Endothelial cell of umbilical vein (primary cell): ENCODE measurements around the gene EML6. TPM values are rescaled to one million over a fixed set of nuclear protein-coding genes. Genes with fewer than 3 reads are reported as not detected.

Experiments used
- BruUV-seq: library from RNA; stranded (reverse); fragments of 400-500 nt; replicated peaks from 2 replicates; lab custom pipeline; 2021; lab: Mats Ljungman, UMichigan
- CTCF ChIA-PET: fragments of 300-600, 350-600 bp; sonication (Branson Sonifier 250); formaldehyde crosslinking; loops from one replicate; lab custom pipeline; 2021; ENCODE audit warnings: antibody characterized with exemption, inconsistent platforms; lab: Charles Lee
- POLR2A ChIA-PET: fragments of 300-600, 350-600 bp; sonication (Branson Sonifier 250); formaldehyde crosslinking; loops from one replicate; lab custom pipeline; 2021; ENCODE audit warnings: antibody characterized with exemption, inconsistent platforms; lab: Charles Lee
- DNase-seq: peaks from one replicate; pipeline ENCODE4 v3.0.0-alpha.2; 2011; ENCODE audit warnings: low read depth, low spot score
- FAIRE-seq: peaks from 2 replicates; lab custom pipeline; 2011; peaks lifted over from hg19 to GRCh38; lab: Jason Lieb, UNC
- H2AFZ ChIP-seq: 2 replicates; pipeline ENCODE4 v1.6.0; 2012; ENCODE audit warnings: low read depth, low read length, control low read depth, inconsistent platforms
- H3K27ac ChIP-seq: 2 replicates; pipeline ENCODE4 v1.5.1; 2011; ENCODE audit warnings: low read depth, mild to moderate bottlenecking, control low read depth, low read length, moderate library complexity; ENCODE audit not compliant: insufficient read depth
- H3K27me3 ChIP-seq, 2 experiments: 2 replicates each; pipeline versions ENCODE4 v1.6.0 to v1.6.1; 2011; ENCODE audit warnings: low read length in 2 of 2, mixed read lengths in 1 of 2; ENCODE audit not compliant: control insufficient read depth in 2 of 2, insufficient read depth in 2 of 2
- H3K36me3 ChIP-seq, 2 experiments: 2 replicates in 1 of 2; 3 replicates in 1 of 2; pipeline ENCODE4 v1.5.1; 2011; ENCODE audit warnings: low read length in 2 of 2, mild to moderate bottlenecking in 1 of 2, moderate library complexity in 1 of 2; ENCODE audit not compliant: control insufficient read depth in 2 of 2, insufficient read depth in 2 of 2; ENCODE audit errors: extremely low read depth in 1 of 2
- H3K4me1 ChIP-seq: 3 replicates; pipeline ENCODE4 v1.5.1; 2011; ENCODE audit warnings: mild to moderate bottlenecking, low read length; ENCODE audit not compliant: control insufficient read depth, insufficient read depth; ENCODE audit errors: extremely low read depth
- H3K4me2 ChIP-seq: 2 replicates; pipeline ENCODE4 v1.6.1; 2011; ENCODE audit warnings: low read length, control low read depth, mixed read lengths; ENCODE audit not compliant: insufficient read depth
- H3K4me3 ChIP-seq, 3 experiments: fragments of 200-600 bp in 1 of 3; sonication (generic), shearing (Covaris generic) in 1 of 3; replicated peaks in 1 of 3; 2 replicates each; pipeline ENCODE4 v1.5.1; 2011 to 2016; ENCODE audit warnings: control low read depth in 3 of 3, low read length in 3 of 3, mild to moderate bottlenecking in 2 of 3, inconsistent platforms in 1 of 3, low read depth in 1 of 3, moderate library complexity in 1 of 3; ENCODE audit not compliant: insufficient read depth in 1 of 3
- H3K79me2 ChIP-seq: 2 replicates; pipeline ENCODE4 v1.6.0; 2012; ENCODE audit warnings: low read length, inconsistent platforms; ENCODE audit not compliant: control insufficient read depth, insufficient read depth
- H3K9ac ChIP-seq: replicated peaks from 2 replicates; pipeline ENCODE3; 2011; ENCODE audit warnings: low read length, control low read depth; ENCODE audit not compliant: insufficient read depth; ENCODE audit errors: extremely low read depth
- H3K9me1 ChIP-seq: replicated peaks from 3 replicates; pipeline ENCODE4 v1.6.0; 2011; ENCODE audit warnings: mild to moderate bottlenecking, low read length; ENCODE audit not compliant: control insufficient read depth, insufficient read depth; ENCODE audit errors: extremely low read depth
- H3K9me3 ChIP-seq: replicated peaks from 2 replicates; pipeline ENCODE4 v1.5.1; 2012; ENCODE audit warnings: low read length, inconsistent platforms; ENCODE audit not compliant: control insufficient read depth, insufficient read depth
- H4K20me1 ChIP-seq: replicated peaks from 2 replicates; pipeline ENCODE3; 2011; ENCODE audit warnings: mild to moderate bottlenecking, low read length; ENCODE audit not compliant: control insufficient read depth, insufficient read depth; ENCODE audit errors: extremely low read depth
- EZH2 ChIP-seq: IDR thresholded peaks from 2 replicates; pipeline ENCODE4 v1.6.1; 2012; ENCODE audit warnings: borderline replicate concordance, low read depth, mild to moderate bottlenecking, moderate library complexity, low read length, inconsistent platforms; ENCODE audit not compliant: severe bottlenecking
- FOS ChIP-seq: IDR thresholded peaks from 2 replicates; pipeline ENCODE4 v1.6.1; 2011; ENCODE audit warnings: mild to moderate bottlenecking, low read length, moderate library complexity, borderline replicate concordance; ENCODE audit not compliant: insufficient read depth
- GATA2 ChIP-seq: IDR thresholded peaks from 2 replicates; pipeline ENCODE4 v1.7.0; 2011; ENCODE audit warnings: low read depth, mild to moderate bottlenecking, moderate library complexity, mixed read lengths, low read length; ENCODE audit not compliant: insufficient read length, insufficient read depth
- JUN ChIP-seq: IDR thresholded peaks from 2 replicates; pipeline ENCODE4 v1.6.1; 2011; ENCODE audit warnings: borderline replicate concordance, low read depth; ENCODE audit not compliant: insufficient read length, insufficient read depth
- MAX ChIP-seq: IDR thresholded peaks from 2 replicates; pipeline ENCODE4 v1.6.1; 2011; ENCODE audit not compliant: insufficient read depth, insufficient read length
- MYC ChIP-seq: IDR thresholded peaks from one replicate; pipeline ENCODE4 v1.6.1; 2011; ENCODE audit warnings: mild to moderate bottlenecking, low read depth, low read length
- POLR2A ChIP-seq: IDR thresholded peaks from 2 replicates; pipeline ENCODE4 v1.6.1; 2012; ENCODE audit warnings: low read depth, mild to moderate bottlenecking, control low read depth, low read length
- POLR2AphosphoS5 ChIP-seq: IDR thresholded peaks from 2 replicates; pipeline ENCODE4 v1.6.1; 2012; ENCODE audit warnings: low read depth, mild to moderate bottlenecking, control low read depth, low read length, moderate library complexity; ENCODE audit not compliant: insufficient read depth
- dilution Hi-C: fragments of 300-500 bp; cut with MboI; formaldehyde crosslinking; loops from one replicate; pipeline ENCODE4 v1.15.0; 2019; ENCODE audit warnings: low sequenced_read_pairs; ENCODE audit not compliant: extremely low pct_ligation_motif_present
- intact Hi-C: fragments of 100-400 bp; cut with micrococcal nuclease; formaldehyde crosslinking; loops from one replicate; pipeline ENCODE4 v1.10.0; 2022
- polyA plus RNA-seq, 4 experiments: library from polyadenylated mRNA; depleted of rRNA in 3 of 4; stranded (reverse) in 3 of 4; unstranded in 1 of 4; fragments of >200 nt; gene quantifications; 2 replicates each; pipeline versions ENCODE4 v1.2.1 to v1.2.3, GENCODE V29; 2011 to 2012; ENCODE audit warnings: missing spikeins in 1 of 4
- total RNA-seq: library from RNA; stranded (reverse); gene quantifications from 2 replicates; pipeline ENCODE4 v1.2.3, GENCODE V29; 2021
- TF ChIP-seq, protein P1 (sequence below), 2 donors: IDR thresholded peaks; 1 replicate in 1 of 2; 2 replicates in 1 of 2; pipeline ENCODE4 v1.5.1; 2011; ENCODE audit warnings: low read length in 2 of 2, mild to moderate bottlenecking in 2 of 2, moderate library complexity in 2 of 2, control low read depth in 1 of 2, inconsistent platforms in 1 of 2, low read depth in 1 of 2; ENCODE audit not compliant: insufficient read depth in 1 of 2; ENCODE audit errors: extremely low read depth in 1 of 2

Gene EML6
- total and polyA plus RNA-seq, 2 donors (not counting 3 experiments of a cell fraction or from before 2014, with no cell fraction given): 0.79 to 2.1 TPM

DNA sequence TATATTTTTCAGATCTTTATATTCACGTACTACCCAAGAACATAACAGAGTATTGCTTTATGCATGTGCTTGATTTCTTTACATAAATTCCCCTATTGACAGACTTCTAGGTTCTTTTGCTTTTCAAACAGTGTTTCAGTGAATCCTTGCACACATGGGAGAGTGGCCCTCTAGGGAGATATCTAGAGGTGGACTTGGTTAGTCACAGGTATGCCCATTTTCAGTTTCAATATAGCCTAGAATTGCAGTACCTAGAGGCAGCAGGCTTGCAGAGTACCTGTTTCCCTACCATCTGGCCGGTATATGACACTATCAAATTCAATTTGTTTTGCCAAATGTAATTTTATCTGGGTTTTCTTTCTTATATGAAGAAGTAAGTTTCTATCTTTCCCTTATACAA lies 36.8 kb downstream of the EML6 start:
- Histone ChIP-seq H3K27me3 (no peaks in the 10 kb centered on the region), H3K9me3 (no peaks in the 10 kb centered on the region), H3K4me3 (no peak overlapping the region), H3K4me2 (no peak overlapping the region), H3K9me1 (no peaks in the 10 kb centered on the region), H3K27ac (no peak overlapping the region), H3K36me3 (no peaks in the 10 kb centered on the region), H3K9ac (no peak overlapping the region), H3K4me1 (no peaks in the 10 kb centered on the region), H3K79me2 (no peaks in the 10 kb centered on the region), H4K20me1 (no peaks in the 10 kb centered on the region), H2AFZ (no peak overlapping the region)
- CTCF ChIA-PET: interaction anchor here (0.6 to 1.5 kb wide), 2 partner anchors 10 to 78 kb away, joined by 4 to 9 read pairs; no protein-coding TSS in a partner anchor
- DNase-seq (no peak), FAIRE-seq (no peak)
- intact Hi-C loops: loop anchor here (10.0 kb wide), 1 partner anchor 414 kb away; no protein-coding TSS in a partner anchor
- dilution Hi-C loops: no loop called here
- no TSS peak for BruUV-seq
- POLR2A ChIA-PET: no interaction called here
- no peak for TF ChIP-seq JUN
- TF ChIP-seq POLR2A: no peak
- TF ChIP-seq, protein P1, sequence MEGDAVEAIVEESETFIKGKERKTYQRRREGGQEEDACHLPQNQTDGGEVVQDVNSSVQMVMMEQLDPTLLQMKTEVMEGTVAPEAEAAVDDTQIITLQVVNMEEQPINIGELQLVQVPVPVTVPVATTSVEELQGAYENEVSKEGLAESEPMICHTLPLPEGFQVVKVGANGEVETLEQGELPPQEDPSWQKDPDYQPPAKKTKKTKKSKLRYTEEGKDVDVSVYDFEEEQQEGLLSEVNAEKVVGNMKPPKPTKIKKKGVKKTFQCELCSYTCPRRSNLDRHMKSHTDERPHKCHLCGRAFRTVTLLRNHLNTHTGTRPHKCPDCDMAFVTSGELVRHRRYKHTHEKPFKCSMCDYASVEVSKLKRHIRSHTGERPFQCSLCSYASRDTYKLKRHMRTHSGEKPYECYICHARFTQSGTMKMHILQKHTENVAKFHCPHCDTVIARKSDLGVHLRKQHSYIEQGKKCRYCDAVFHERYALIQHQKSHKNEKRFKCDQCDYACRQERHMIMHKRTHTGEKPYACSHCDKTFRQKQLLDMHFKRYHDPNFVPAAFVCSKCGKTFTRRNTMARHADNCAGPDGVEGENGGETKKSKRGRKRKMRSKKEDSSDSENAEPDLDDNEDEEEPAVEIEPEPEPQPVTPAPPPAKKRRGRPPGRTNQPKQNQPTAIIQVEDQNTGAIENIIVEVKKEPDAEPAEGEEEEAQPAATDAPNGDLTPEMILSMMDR (IDR thresholded peaks at IDR 0.05; ENCODE audit: extremely low read depth in 1 of 2, insufficient read depth in 1 of 2, low read depth in 1 of 2, low read length in 2 of 2): no peak
- no peak for TF ChIP-seq MYC
- TF ChIP-seq POLR2AphosphoS5: no peak
- no peak for TF ChIP-seq GATA2
- no peak for TF ChIP-seq FOS
- TF ChIP-seq EZH2: no peak
- no peak for TF ChIP-seq MAX
